CD4-positive, alpha-beta T cell treated with Interleukin-1 beta for 1 hour (primary cell): ENCODE results near the gene OSBPL9.
"Not testable (repeated sequence)": the region's sequence is repeated elsewhere in the genome, so short reads cannot be mapped to it uniquely, and the experiment has no call there.

Experiments
- DNase-seq, 2 donors: peaks; one replicate each; pipeline ENCODE4 v3.0.0-alpha.2; 2020 to 2022

OSBPL9 gene

GRCh38 chr1:51818487-51818886 is 201.6 kb downstream of the OSBPL9 start:
- no peak for DNase-seq

DNA sequence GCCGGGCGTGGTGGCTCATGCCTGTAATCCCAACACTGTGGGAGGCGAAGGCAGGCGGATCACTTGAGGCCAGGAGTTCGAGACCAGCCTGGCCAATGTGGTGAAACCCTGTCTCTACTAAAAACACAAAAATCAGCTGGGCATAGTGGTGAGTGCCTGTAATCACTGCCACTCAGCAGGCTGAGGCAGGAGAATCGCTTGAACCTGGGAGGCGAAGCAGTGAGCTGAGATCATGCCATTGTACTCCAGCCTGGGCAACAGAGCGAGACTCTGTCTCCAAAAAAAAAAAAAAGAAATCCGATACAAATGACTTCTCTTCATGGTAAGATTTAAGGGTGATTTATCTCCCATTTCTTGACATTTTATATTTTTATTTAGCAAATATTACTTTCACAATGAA is 202.1 kb downstream of the OSBPL9 start:
- not testable (repeated sequence) for DNase-seq

DNA sequence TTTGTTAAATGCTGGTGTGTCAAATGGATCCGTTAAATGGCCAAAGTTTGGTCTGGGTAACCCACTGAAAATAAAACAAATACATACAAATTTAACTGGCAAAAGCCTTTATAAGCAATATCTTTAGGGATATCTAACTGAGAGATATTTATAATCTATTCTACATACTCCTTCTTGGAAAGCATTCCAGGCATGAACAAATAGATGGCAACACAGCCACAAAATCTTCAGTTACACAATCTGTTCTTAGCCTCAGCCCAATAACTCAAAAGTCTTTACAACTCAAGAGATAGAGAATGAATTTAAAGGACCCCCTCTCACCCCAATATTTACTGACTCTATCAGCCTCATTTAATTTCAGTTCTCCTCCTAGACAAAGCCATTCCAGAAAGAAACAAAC is 202.9 kb downstream of the OSBPL9 start:
- no peak for DNase-seq

GRCh38 chr1:51829058-51829457 is 212.2 kb downstream of the OSBPL9 start:
- DNase-seq: no peak

DNA sequence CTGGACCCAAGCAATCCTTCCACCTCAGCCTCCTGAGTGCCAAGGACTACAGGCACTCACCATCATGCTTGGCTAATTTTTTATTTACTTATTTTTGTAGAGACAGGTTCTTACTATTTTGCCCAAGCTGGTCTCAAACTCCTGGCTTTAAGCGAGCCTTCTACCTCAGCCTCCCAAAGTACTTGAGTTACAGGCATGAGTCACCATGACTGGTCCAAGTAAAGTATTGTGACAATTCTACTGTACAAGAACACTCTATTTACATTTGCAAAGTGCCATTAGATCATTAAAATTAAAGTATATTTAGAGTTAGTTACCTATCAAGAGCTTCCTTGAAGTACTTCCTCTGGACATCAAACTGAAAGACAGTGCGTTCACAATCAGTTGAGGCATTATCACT is 216.8 kb downstream of the OSBPL9 start:
- DNase-seq: no peak

GRCh38 chr1:51837243-51837642 is 220.4 kb downstream of the OSBPL9 start:
- no peak for DNase-seq
